ENCODE data around the gene LHFPL2. TPM values are rescaled to one million over a fixed set of nuclear protein-coding genes. Genes with fewer than 3 reads are reported as not detected.

LHFPL2 gene
- total and polyA plus RNA-seq, 9 of the 15 experiments (the other 6 are each of a cell fraction or from before 2014, with no cell fraction given), result 1.0 to 6.6 (median 4.6) TPM

DNA sequence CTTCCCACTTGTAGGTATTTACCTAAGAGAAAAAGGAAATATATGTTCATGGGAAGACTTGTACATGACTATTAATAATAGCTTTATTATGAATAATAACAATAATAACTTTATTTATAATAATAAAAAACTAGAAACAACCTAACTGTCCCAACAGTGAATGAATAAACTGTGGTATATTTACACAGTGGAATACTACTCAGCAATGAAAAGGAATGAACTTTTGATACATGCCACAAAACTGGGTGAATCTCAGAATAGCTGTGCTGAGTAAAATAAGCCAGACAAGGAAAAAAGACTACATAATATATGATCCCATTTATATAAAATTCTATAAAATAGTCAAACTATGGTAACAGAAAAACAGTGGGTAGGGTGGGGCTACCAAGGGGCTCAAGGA is 199.5 kb downstream of the LHFPL2 start:
- Histone ChIP-seq H3K79me2 (ENCODE audit: control insufficient read depth, insufficient read depth, low read length) (no peaks in the 10 kb centered on the region), H3K4me1 (replicated peaks in 1 of 2; ENCODE audit: control insufficient read depth in 2 of 2, insufficient read depth in 2 of 2, low read length in 2 of 2) (no peaks in the 10 kb centered on the region), H3K27me3 (ENCODE audit: control insufficient read depth in 2 of 2, insufficient read depth in 2 of 2, low read length in 2 of 2) (no peaks in the 10 kb centered on the region), H3K4me3 (no peak overlapping the region), H3K27ac (ENCODE audit: extremely low read depth, low read depth, low read length) (no peak overlapping the region), H4K20me1 (replicated peaks; ENCODE audit: control insufficient read depth, insufficient read depth, low read length) (no peaks in the 10 kb centered on the region), H3K9me1 (ENCODE audit: control insufficient read depth, insufficient read depth, low read length) (no peaks in the 10 kb centered on the region), H3K4me2 (ENCODE audit: insufficient read depth, low read length) (no peak overlapping the region), H3K9ac (ENCODE audit: insufficient read depth in 1 of 2, low read depth in 2 of 2, low read length in 2 of 2) (no peak overlapping the region), H3K9me3 (replicated peaks; ENCODE audit: control insufficient read depth, insufficient read depth, low read depth, low read length) (no peaks in the 10 kb centered on the region), H2AFZ (ENCODE audit: low read depth, low read length) (no peak overlapping the region), H3K36me3 (ENCODE audit: control insufficient read depth, insufficient read depth, low read length) (no peaks in the 10 kb centered on the region)
- BruUV-seq (replicated peaks), result no TSS peak
- FAIRE-seq (no peak), DNase-seq (ENCODE audit: extremely low read depth in 1 of 4, low spot score in 3 of 4) (no peak), ATAC-seq (no peak)
- ChIA-PET POLR2A (no interaction called here), CTCF (ENCODE audit: low intra/inter-chr PET ratio) (no interaction called here)
- intact Hi-C loops (cut with micrococcal nuclease) (no loop called here), in situ Hi-C loops (cut with MboI) (loop anchor here (5.0 kb wide), 1 partner anchor 42 kb away; no protein-coding TSS in a partner anchor)
- TF ChIP-seq FOXM1 (IDR thresholded peaks at IDR 0.05; ENCODE audit: low read depth) (no peak), FOXM1 (CRISPR knock-in tag; IDR thresholded peaks at IDR 0.05; ENCODE audit: low read depth) (no peak), ZNF146 (CRISPR knock-in tag; IDR thresholded peaks at IDR 0.05; ENCODE audit: unreplicated experiment) (peak; percentile 87)

DNA sequence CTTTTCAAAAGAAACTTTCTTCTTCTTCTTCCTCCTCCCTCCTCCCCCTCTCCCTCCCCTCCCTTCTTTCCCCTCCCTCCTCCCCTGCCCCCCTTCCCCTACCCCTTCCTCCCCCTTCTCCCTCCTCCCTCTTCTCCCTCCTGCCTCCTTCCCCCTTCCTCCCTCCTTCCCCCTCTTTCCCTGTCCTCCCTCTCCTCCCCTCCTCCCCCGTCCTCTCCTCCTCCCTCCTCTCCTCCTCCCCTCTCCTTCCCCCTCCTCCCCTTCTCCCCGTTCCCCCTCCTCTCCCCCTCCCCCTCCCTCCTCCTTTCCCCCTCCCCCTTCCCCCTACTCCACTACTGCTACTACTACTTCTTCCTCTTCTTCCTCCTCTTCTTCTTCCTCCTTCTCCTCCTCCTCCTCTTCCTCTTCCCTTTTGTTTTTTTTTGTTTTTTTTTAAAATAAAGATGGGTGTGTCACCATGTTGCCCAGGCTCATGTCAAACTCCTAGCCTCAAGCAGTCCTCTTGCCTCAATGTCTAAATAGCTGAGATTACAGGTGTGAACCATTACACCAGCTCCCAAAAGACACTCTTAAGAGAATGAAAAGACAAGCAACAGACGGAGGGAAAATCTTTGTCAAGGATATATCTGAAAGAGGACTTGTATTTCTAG is 200.7 kb downstream of the LHFPL2 start:
- no peak overlapping the region for H3K4me3 ChIP-seq
- H3K9me3 ChIP-seq (replicated peaks; ENCODE audit: control insufficient read depth, insufficient read depth, low read depth, low read length), result no peaks in the 10 kb centered on the region
- no peak overlapping the region for H3K9ac ChIP-seq (ENCODE audit: insufficient read depth in 1 of 2, low read depth in 2 of 2, low read length in 2 of 2)
- POLR2A ChIA-PET, result no interaction called here
- H2AFZ ChIP-seq (ENCODE audit: low read depth, low read length), result no peak overlapping the region
- H3K27ac ChIP-seq (ENCODE audit: extremely low read depth, low read depth, low read length), result no peak overlapping the region
- CTCF ChIA-PET (ENCODE audit: low intra/inter-chr PET ratio), result no interaction called here
- H4K20me1 ChIP-seq (replicated peaks; ENCODE audit: control insufficient read depth, insufficient read depth, low read length), result no peaks in the 10 kb centered on the region
- in situ Hi-C loops (cut with MboI) (loop anchor here (5.0 kb wide), 1 partner anchor 41 kb away; no protein-coding TSS in a partner anchor), intact Hi-C loops (cut with micrococcal nuclease) (no loop called here)
- ATAC-seq, result no peak
- BruUV-seq (replicated peaks), result no TSS peak
- no peak for DNase-seq (ENCODE audit: extremely low read depth in 1 of 4, low spot score in 3 of 4)
- H3K4me2 ChIP-seq (ENCODE audit: insufficient read depth, low read length), result no peak overlapping the region
- H3K9me1 ChIP-seq (ENCODE audit: control insufficient read depth, insufficient read depth, low read length), result no peaks in the 10 kb centered on the region
- 46% methylated on average over 2 of the region's 3 CpGs for WGBS (ENCODE audit: insufficient coverage, low coverage, missing lambda C conversion rate)
- H3K4me1 ChIP-seq (replicated peaks in 1 of 2; ENCODE audit: control insufficient read depth in 2 of 2, insufficient read depth in 2 of 2, low read length in 2 of 2), result no peaks in the 10 kb centered on the region
- FAIRE-seq, result no peak
- H3K27me3 ChIP-seq (ENCODE audit: control insufficient read depth in 2 of 2, insufficient read depth in 2 of 2, low read length in 2 of 2), result no peaks in the 10 kb centered on the region
- TF ChIP-seq PCBP2 (IDR thresholded peaks at IDR 0.05; ENCODE audit: low read depth, low read length, poor library complexity, severe bottlenecking), result peak; percentile 83
- peak; percentile 71 for TF ChIP-seq PCBP1 (IDR thresholded peaks at IDR 0.05; ENCODE audit: low read depth, low read length, poor library complexity, severe bottlenecking)
- no peak for TF ChIP-seq DDX20 (tag; IDR thresholded peaks at IDR 0.05; ENCODE audit: low read depth)
- TF ChIP-seq HNRNPK (IDR thresholded peaks at IDR 0.05; ENCODE audit: low read depth, low read length, poor library complexity, severe bottlenecking), result peak; percentile 88
- H3K36me3 ChIP-seq (ENCODE audit: control insufficient read depth, insufficient read depth, low read length), result no peaks in the 10 kb centered on the region
- H3K79me2 ChIP-seq (ENCODE audit: control insufficient read depth, insufficient read depth, low read length), result no peaks in the 10 kb centered on the region

Data from K562 (cell line).